GM12874 (cell line): ENCODE measurements around the gene CDK3.

Source experiments
- CTCF ChIP-seq: IDR thresholded peaks from 2 replicates; pipeline ENCODE4 v1.5.1; 2011; ENCODE audit warnings: low read depth, mild to moderate bottlenecking, control low read depth, low read length, moderate library complexity; ENCODE audit not compliant: insufficient read depth

Gene CDK3

DNA sequence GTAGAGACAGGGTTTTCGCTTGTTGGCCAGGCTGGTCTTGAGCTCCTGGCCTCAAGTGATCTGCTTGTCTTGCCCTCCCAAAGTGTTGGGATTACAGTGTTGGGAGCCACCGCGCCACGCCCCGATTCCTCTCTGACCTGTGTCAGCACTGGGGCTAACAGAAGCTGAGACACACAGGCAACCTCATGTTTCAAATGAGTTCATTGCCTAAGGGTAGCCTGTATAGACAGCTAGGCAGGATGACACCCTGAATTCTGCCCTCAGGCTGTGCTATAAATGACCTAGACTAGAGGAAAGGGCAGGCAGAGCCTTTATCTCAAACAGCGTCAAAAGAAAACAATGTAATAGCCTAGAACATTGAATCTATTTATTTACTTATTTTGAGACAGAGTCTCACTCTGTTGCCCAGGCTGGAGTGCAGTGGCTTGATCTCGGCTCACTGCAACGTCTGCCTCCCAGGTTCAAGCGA, 2.3 kb upstream of the CDK3 start:
- no peak for TF ChIP-seq CTCF

DNA sequence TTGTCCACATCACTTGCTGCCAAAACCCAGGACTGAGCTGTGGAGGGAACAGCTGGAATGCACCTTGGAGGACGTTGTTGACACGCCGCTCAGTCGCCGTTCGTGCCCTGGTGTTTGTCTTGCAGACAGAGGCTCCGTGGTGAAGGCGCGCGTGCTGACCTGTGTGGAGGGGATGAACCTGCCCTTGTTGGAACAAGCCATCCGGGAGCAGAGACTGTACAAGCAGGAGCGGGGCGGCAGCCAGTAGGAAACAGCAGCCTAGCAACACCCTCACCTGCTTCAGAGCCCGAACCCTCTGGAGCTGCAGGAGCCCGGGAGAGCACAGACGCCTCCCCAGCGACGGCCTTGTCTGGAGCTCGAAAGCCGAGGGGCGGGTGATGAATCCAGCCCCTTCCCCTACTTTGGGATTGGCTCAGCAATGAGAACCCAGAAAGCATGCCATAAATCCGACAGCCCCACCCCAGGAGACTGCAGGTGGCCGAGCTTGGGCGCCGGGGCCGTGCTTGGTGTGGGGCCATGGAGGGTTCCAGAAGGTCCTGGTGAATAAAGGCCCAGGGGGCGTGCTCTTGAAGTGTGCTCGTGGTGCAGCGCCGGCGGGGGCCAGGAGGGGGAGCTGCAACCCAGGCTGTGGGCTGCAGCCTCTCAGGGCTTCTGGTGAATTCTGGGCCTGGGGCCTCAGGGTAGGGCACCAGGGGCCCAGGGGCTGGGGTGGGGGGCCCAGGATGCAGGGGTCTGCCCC, 470 bp upstream of the CDK3 start:
- TF ChIP-seq CTCF, result peak; percentile 88

GRCh38 chr17:76002100-76002499, 1.4 kb downstream of the CDK3 start:
- TF ChIP-seq CTCF, result no peak

- no peak for TF ChIP-seq CTCF
Measured at GRCh38 chr17:76003915-76004314, 3.3 kb downstream of the CDK3 start.

GRCh38 chr17:76004750-76005262, 4.2 kb downstream of the CDK3 start:
- TF ChIP-seq CTCF, result no peak

- TF ChIP-seq CTCF, result peak; percentile 70
Measured at GRCh38 chr17:76005263-76006149, 4.9 kb downstream of the CDK3 start.
